Measurements from ENCODE around the gene NALCN.

DNA sequence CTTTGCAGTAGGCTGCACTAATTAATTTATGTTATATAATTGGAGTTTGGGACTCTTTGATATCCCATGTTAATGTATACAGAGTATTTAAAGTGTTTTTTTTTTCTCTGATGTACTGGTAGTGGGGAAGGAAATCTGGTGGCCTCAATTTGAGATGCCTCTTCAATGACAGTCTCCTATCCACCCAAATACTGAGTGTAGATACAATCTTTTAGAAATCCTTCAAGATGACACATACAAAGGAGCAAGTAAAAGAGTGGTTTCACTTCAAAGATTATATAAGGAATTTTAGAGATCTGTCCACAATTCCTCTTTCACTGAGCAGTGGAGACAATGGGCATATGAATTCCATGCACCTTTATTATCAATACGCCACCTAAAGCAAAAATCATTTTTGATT is 15.1 kb downstream of the NALCN start:
- TF ChIP-seq, protein P1, sequence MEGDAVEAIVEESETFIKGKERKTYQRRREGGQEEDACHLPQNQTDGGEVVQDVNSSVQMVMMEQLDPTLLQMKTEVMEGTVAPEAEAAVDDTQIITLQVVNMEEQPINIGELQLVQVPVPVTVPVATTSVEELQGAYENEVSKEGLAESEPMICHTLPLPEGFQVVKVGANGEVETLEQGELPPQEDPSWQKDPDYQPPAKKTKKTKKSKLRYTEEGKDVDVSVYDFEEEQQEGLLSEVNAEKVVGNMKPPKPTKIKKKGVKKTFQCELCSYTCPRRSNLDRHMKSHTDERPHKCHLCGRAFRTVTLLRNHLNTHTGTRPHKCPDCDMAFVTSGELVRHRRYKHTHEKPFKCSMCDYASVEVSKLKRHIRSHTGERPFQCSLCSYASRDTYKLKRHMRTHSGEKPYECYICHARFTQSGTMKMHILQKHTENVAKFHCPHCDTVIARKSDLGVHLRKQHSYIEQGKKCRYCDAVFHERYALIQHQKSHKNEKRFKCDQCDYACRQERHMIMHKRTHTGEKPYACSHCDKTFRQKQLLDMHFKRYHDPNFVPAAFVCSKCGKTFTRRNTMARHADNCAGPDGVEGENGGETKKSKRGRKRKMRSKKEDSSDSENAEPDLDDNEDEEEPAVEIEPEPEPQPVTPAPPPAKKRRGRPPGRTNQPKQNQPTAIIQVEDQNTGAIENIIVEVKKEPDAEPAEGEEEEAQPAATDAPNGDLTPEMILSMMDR (IDR thresholded peaks at IDR 0.05; ENCODE audit: poor library complexity), result no peak
- no peak for TF ChIP-seq EZH2 (IDR thresholded peaks at IDR 0.05; ENCODE audit: borderline replicate concordance)
- no peak for TF ChIP-seq EZH2phosphoT487 (IDR thresholded peaks at IDR 0.05; ENCODE audit: low read depth, severe bottlenecking, unreplicated experiment)

All from hepatocyte (in vitro differentiated cells).